ENCODE results near the gene RASGEF1C.

RASGEF1C gene

GRCh38 chr5:180141068-180141660, 67.8 kb downstream of the RASGEF1C start:
- H3K27me3 Mint-ChIP-seq, result peaks cover 5% of the 10 kb centered on the region
- peaks cover under 1% of the 10 kb centered on the region for H3K9me3 Mint-ChIP-seq
- H3K27ac Mint-ChIP-seq, result no peak overlapping the region
- H3K4me1 Mint-ChIP-seq (ENCODE audit: low read depth), result no peaks in the 10 kb centered on the region
- H3K36me3 Mint-ChIP-seq (ENCODE audit: low read depth), result no peaks in the 10 kb centered on the region
- no peak overlapping the region for H3K4me3 Mint-ChIP-seq

- Mint-ChIP-seq H3K4me3 (no peak overlapping the region), H3K27me3 (peaks cover 3% of the 10 kb centered on the region), H3K4me1 (ENCODE audit: low read depth) (peaks cover 4% of the 10 kb centered on the region), H3K9me3 (no peaks in the 10 kb centered on the region), H3K36me3 (ENCODE audit: low read depth) (no peaks in the 10 kb centered on the region), H3K27ac (no peak overlapping the region)
These were observed 68.4 kb downstream of the RASGEF1C start for GRCh38 chr5:180140571-180140970.

GRCh38 chr5:180140079-180140554, 68.9 kb downstream of the RASGEF1C start:
- no peaks in the 10 kb centered on the region for H3K9me3 Mint-ChIP-seq
- H3K4me3 Mint-ChIP-seq, result no peak overlapping the region
- peaks cover 3% of the 10 kb centered on the region for H3K27me3 Mint-ChIP-seq
- H3K4me1 Mint-ChIP-seq (ENCODE audit: low read depth), result peaks cover 8% of the 10 kb centered on the region
- H3K27ac Mint-ChIP-seq, result no peak overlapping the region
- no peaks in the 10 kb centered on the region for H3K36me3 Mint-ChIP-seq (ENCODE audit: low read depth)

- no peak overlapping the region for H3K4me3 Mint-ChIP-seq
- no peaks in the 10 kb centered on the region for H3K36me3 Mint-ChIP-seq (ENCODE audit: low read depth)
- H3K9me3 Mint-ChIP-seq, result no peaks in the 10 kb centered on the region
- H3K27me3 Mint-ChIP-seq, result peaks cover 2% of the 10 kb centered on the region
- no peak overlapping the region for H3K27ac Mint-ChIP-seq
- H3K4me1 Mint-ChIP-seq (ENCODE audit: low read depth), result peaks cover 12% of the 10 kb centered on the region
These were observed 69.3 kb downstream of the RASGEF1C start for GRCh38 chr5:180139731-180140055.

GRCh38 chr5:180138976-180139730, 69.9 kb downstream of the RASGEF1C start:
- H3K27ac Mint-ChIP-seq, result no peak overlapping the region
- H3K36me3 Mint-ChIP-seq (ENCODE audit: low read depth), result no peaks in the 10 kb centered on the region
- no peaks in the 10 kb centered on the region for H3K27me3 Mint-ChIP-seq
- no peak overlapping the region for H3K4me3 Mint-ChIP-seq
- no peaks in the 10 kb centered on the region for H3K9me3 Mint-ChIP-seq
- peaks cover 14% of the 10 kb centered on the region for H3K4me1 Mint-ChIP-seq (ENCODE audit: low read depth)

- Mint-ChIP-seq H3K4me1 (ENCODE audit: low read depth) (peaks cover 14% of the 10 kb centered on the region), H3K4me3 (no peak overlapping the region), H3K27me3 (no peaks in the 10 kb centered on the region), H3K27ac (no peak overlapping the region), H3K9me3 (no peaks in the 10 kb centered on the region), H3K36me3 (ENCODE audit: low read depth) (no peaks in the 10 kb centered on the region)
These were observed 70.6 kb downstream of the RASGEF1C start for GRCh38 chr5:180138214-180138975.

- no peak overlapping the region for H3K27ac Mint-ChIP-seq
- peaks cover 14% of the 10 kb centered on the region for H3K4me1 Mint-ChIP-seq (ENCODE audit: low read depth)
- no peaks in the 10 kb centered on the region for H3K9me3 Mint-ChIP-seq
- no peaks in the 10 kb centered on the region for H3K36me3 Mint-ChIP-seq (ENCODE audit: low read depth)
- no peaks in the 10 kb centered on the region for H3K27me3 Mint-ChIP-seq
- no peak overlapping the region for H3K4me3 Mint-ChIP-seq
These were observed 71.4 kb downstream of the RASGEF1C start for GRCh38 chr5:180137401-180138213.

- Mint-ChIP-seq H3K27ac (no peak overlapping the region), H3K4me1 (ENCODE audit: low read depth) (peaks cover 14% of the 10 kb centered on the region), H3K36me3 (ENCODE audit: low read depth) (no peaks in the 10 kb centered on the region), H3K27me3 (no peaks in the 10 kb centered on the region), H3K9me3 (no peaks in the 10 kb centered on the region), H3K4me3 (no peak overlapping the region)
These were observed 72.2 kb downstream of the RASGEF1C start for GRCh38 chr5:180136630-180137381.

- no peak overlapping the region for H3K4me3 Mint-ChIP-seq
These were observed 72.9 kb downstream of the RASGEF1C start for GRCh38 chr5:180135967-180136629.

GRCh38 chr5:180135128-180135955, 73.7 kb downstream of the RASGEF1C start:
- H3K36me3 Mint-ChIP-seq (ENCODE audit: low read depth), result no peaks in the 10 kb centered on the region
- peaks cover 14% of the 10 kb centered on the region for H3K4me1 Mint-ChIP-seq (ENCODE audit: low read depth)
- no peaks in the 10 kb centered on the region for H3K27me3 Mint-ChIP-seq
- no peaks in the 10 kb centered on the region for H3K9me3 Mint-ChIP-seq
- peak overlapping the region; percentile 83 for H3K27ac Mint-ChIP-seq
- H3K4me3 Mint-ChIP-seq, result no peak overlapping the region

More at GRCh38 chr5:180135967-180136629, 72.9 kb downstream of the RASGEF1C start:
- Mint-ChIP-seq H3K27ac (no peak overlapping the region), H3K27me3 (no peaks in the 10 kb centered on the region), H3K36me3 (ENCODE audit: low read depth) (no peaks in the 10 kb centered on the region), H3K4me1 (ENCODE audit: low read depth) (peaks cover 14% of the 10 kb centered on the region), H3K9me3 (no peaks in the 10 kb centered on the region)

GRCh38 chr5:180133971-180134508, 75.0 kb downstream of the RASGEF1C start:
- no peaks in the 10 kb centered on the region for H3K36me3 Mint-ChIP-seq (ENCODE audit: low read depth)
- no peak overlapping the region for H3K4me3 Mint-ChIP-seq
- H3K27me3 Mint-ChIP-seq, result no peaks in the 10 kb centered on the region
- H3K27ac Mint-ChIP-seq, result no peak overlapping the region
- peaks cover 14% of the 10 kb centered on the region for H3K4me1 Mint-ChIP-seq (ENCODE audit: low read depth)
- H3K9me3 Mint-ChIP-seq, result no peaks in the 10 kb centered on the region

- peaks cover 14% of the 10 kb centered on the region for H3K4me1 Mint-ChIP-seq (ENCODE audit: low read depth)
- no peak overlapping the region for H3K4me3 Mint-ChIP-seq
- H3K27me3 Mint-ChIP-seq, result no peaks in the 10 kb centered on the region
- no peaks in the 10 kb centered on the region for H3K36me3 Mint-ChIP-seq (ENCODE audit: low read depth)
- H3K9me3 Mint-ChIP-seq, result no peaks in the 10 kb centered on the region
- H3K27ac Mint-ChIP-seq, result no peak overlapping the region
These were observed 75.5 kb downstream of the RASGEF1C start for GRCh38 chr5:180133551-180133950.

- H3K27me3 Mint-ChIP-seq, result no peaks in the 10 kb centered on the region
- H3K36me3 Mint-ChIP-seq (ENCODE audit: low read depth), result no peaks in the 10 kb centered on the region
- no peak overlapping the region for H3K27ac Mint-ChIP-seq
- peaks cover 14% of the 10 kb centered on the region for H3K4me1 Mint-ChIP-seq (ENCODE audit: low read depth)
- no peak overlapping the region for H3K4me3 Mint-ChIP-seq
- no peaks in the 10 kb centered on the region for H3K9me3 Mint-ChIP-seq
These were observed 76.0 kb downstream of the RASGEF1C start for GRCh38 chr5:180133060-180133459.
